Stimulated activated naive CD8-positive, alpha-beta T cell treated with anti-CD3 and anti-CD28 coated beads, Interleukin-15, Interleukin-2, amounts not matched to agents 100 U/mL and 50 U/mL, for 24 hours (primary cell): ENCODE measurements around the gene DUSP10.

ENCODE experiments used
- ATAC-seq: fragments of 150-1000 bp; cut with Tn5 transposase; one replicate; pipeline ENCODE4 v1.10.0; 2021
- DNase-seq: peaks from one replicate; pipeline ENCODE4 v3.0.0; 2021

The DUSP10 gene

DNA sequence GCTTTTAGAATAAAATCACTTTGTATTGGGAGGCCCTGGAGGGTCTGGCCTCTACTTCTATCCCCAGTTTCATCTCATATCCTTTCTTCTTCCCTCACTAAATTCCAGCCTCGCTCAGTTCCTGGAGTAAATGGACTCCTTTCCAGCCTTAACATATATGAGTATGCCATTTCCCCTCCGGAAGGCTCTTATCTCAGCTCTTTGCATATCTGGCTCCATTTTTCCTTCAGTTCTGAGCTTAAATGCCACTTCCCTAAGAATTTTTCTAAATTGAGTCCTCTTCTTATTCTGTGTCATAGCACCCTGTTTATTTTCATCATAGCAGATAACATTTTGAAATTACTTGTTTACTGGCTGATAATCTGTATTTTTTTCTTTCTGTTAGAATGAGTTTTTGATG is 20.2 kb upstream of the DUSP10 start:
- no peak for DNase-seq
- ATAC-seq = no peak

DNA sequence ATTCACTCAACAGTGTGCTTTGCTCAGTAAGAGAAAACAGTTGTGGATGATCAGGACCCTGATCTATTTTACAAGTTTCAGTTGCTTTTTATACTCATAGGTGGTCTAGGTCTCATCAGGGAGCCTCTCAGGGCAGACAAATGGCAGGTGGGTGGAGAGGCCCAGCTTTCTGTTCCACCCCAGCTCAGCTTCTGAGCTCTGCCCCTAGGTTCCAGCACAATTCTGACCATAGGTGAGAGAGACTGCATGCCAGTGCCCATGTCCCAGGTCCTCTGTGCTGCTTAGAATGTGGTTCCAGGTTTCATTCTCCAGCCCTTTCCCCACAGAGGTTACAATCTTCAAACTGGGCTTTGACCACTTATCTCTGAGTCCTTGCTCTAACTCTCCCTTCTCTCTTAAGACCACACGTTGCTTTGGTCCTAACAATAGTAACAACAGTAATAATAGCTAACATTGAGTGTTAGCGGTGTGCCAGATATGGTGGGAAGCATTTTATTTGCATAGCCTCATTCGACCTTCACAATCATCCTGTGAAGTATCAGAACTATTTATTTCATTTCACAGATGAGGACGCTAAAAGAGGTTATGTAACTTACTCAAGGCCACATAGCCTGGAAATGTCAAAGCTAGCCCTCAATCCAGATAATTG is 19.6 kb upstream of the DUSP10 start:
- no peak for DNase-seq
- peak; percentile 58 for ATAC-seq

- no peak for ATAC-seq
These were observed 19.0 kb upstream of the DUSP10 start for GRCh38 chr1:221760911-221761310.

DNA sequence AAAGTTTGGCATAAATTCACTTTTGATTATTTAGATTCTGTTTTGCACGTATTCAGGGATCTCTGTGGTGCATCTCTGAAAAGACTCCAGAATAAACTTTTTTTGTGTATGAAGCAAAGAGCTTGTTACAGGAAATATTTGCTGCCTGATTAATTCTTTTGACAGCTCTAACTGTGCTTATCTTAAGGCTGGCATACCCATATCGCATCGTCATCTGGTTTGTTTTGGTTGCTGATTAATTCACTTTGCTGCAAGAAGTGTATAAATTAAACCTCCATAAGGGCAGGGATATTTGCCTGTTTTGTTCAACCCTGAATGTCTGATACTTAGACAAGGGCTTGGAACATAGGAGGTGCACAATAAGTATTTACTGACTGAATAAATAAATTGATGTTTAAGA is 17.5 kb upstream of the DUSP10 start:
- DNase-seq = no peak
- ATAC-seq = no peak

More at GRCh38 chr1:221760911-221761310, 19.0 kb upstream of the DUSP10 start:
- no peak for DNase-seq

- DNase-seq (no peak), ATAC-seq (no peak)
These were observed 16.6 kb upstream of the DUSP10 start for GRCh38 chr1:221758455-221758854.

- no peak for ATAC-seq
These were observed 15.1 kb upstream of the DUSP10 start for GRCh38 chr1:221756830-221757551.

GRCh38 chr1:221753828-221754188 is 11.9 kb upstream of the DUSP10 start:
- ATAC-seq (no peak), DNase-seq (no peak)

More at GRCh38 chr1:221756830-221757551, 15.1 kb upstream of the DUSP10 start:
- no peak for DNase-seq

GRCh38 chr1:221751226-221751887 is 9.5 kb upstream of the DUSP10 start:
- ATAC-seq (no peak), DNase-seq (no peak)

DNA sequence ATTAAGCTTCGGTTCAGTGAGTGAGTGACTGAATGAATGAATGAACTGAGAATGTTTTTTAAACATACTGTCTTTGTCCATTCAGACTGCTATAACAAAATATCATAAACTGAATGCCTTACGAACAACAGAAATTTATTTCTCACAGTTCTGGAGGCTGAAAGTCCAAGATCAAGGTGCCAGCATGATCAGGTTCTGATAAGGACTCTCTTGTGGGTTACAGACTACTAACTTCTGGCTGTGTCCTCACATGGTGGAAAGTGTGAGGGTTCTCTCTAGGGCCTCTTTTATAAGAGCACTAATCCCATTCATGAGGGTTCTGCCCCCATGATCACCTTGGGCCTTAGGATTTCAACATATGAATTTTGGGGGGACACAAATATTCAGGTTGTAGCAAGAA is 7.1 kb upstream of the DUSP10 start:
- no peak for DNase-seq
- ATAC-seq = no peak

GRCh38 chr1:221747839-221748238 is 6.0 kb upstream of the DUSP10 start:
- DNase-seq = no peak
- ATAC-seq = no peak

DNA sequence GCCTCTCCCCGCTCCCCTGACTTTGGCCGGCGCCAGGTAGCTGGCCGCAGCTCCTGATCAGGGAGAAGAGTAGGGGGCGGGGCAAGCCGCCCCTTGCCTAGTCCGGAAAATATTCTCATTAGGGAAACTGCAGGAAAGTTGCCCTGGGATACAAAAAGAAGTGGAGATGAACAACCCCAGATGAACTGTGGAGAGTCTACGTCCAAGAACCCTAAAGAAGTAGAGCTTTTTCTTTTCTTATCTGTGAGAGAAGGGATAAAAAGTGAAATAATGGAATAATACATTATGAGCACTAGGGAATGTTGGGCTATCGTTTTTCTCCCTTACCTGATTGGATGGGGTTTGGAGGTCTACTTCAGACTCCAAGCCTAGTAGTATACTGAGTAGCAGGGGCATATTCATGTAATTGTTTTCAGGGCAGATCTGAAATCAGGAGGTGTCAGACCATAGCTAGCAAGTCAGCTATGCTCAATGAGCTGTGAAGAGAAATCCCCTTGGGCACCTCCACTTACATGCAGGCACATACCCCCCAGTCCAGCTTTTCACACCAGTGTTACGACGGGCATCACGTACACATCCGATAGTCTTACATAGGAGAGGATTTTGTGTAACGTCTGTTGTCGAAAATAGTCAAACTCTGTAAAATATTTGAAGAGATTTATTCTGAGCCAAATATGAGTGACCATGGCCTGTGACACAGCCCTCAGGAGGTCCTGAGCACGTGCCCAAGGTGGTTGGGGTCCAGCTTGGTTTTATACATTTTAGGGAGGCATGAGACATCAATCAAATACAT is 1.7 kb upstream of the DUSP10 start:
- ATAC-seq = no peak

DNA sequence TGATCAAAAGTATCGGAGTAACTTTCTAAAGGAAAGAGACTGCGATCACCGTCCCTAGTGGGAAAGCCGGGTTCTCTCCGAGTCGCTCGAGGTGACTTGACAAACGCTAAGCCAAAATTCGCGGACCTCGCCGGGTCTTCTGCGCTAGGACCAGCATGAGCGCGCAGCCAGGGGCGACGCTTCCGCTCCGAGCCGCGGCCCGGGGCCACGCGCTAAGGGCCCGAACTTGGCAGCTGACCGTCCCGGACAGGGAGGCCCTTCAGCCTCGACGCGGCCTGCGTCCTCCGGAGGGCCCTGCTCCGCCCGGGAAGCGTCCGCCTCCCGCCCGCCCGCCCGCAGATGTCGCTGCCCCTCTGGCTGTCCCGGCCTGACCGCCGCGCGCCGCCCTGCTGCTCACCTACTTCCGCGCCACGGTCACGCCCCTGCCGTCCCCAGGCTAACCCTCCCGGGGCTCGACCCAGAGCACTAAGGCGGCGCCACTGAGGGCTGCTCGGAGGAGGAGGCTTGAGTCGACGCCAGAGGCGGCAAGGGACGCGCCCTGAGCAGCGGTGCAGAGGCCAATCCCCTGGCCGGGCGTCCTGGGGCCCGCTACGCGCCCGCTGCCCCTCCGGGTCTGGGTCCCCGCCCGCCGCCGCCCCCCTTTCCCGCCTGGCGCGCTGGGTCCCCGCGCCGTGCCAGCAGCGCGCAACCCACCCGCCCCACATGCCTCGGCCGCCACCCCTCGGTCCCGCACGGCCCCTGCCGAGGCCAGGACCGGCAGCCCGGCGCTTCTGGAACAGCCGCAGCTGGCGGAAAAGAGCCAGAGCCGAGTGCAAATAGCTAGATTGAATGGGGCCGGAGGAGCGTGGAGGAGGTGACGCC is 896 bp upstream of the DUSP10 start:
- peak; percentile 88 for DNase-seq

More for the DNA sequence above, 1.7 kb upstream of the DUSP10 start:
- peak; percentile 18 for DNase-seq

DNA sequence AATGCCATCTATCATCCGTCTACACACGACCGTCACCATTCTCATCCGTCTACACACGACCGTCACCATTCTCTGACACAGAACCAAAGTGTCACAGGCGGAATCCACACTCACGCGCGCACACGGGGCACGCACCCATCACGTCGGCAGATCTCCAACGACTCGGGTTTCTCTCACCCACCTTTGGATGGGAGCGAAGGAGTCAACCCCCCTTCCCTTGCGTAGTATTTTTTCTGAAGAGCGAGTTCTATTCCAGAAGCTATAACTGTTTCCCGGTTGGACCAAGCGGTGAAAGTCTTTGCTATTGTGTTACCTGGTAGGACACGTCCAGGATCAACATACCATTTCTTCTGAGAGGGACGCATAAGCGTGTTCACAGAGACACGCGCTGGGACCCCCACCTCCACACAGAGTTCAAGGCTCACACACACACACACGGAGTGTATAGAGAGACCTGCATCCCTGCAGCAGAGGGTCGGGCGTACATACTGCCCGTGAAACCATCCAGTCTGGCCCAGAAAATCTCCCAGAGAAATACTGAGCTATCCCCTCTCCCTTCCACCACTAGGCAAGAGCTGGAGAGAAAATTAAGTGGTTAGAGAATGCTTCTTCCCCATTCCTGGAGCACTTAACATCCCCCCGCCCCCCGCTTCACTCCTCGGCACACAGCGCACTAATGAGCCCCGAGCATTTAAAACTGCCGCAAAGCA is 741 bp downstream of the DUSP10 start:
- no peak for ATAC-seq
- DNase-seq = peak; percentile 32

More for the DNA sequence above, 896 bp upstream of the DUSP10 start:
- peak; percentile 71 for ATAC-seq

DNA sequence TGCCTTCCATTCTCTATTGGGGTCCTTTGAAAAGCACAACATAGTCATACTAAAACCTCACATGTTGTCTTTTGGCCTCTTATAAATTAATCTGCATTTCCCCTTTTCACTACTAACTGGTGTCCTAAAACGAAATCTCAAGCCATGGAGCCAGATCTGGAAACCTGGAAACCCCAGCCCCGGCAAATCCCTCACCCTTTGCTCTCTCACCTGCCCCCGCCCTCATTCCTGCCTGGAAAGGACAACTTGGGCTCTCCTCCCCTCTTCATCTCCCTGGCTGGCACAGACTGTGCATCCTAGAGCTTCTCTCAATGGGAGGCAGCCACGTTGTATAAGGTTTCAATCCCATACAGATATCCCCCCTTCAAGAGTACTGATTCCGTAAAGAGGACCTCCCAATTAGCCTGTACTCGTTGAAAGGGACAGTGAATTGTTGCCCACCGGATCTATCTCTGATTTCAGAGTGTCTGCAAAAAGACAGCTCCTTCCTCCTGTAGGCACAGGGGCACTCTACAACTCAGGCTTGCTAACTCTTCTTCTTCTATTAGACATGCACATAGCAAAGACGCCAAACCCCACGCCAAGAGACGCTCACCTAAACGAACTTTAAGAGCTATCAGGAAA is 1.4 kb downstream of the DUSP10 start:
- ATAC-seq (no peak), DNase-seq (no peak)

DNA sequence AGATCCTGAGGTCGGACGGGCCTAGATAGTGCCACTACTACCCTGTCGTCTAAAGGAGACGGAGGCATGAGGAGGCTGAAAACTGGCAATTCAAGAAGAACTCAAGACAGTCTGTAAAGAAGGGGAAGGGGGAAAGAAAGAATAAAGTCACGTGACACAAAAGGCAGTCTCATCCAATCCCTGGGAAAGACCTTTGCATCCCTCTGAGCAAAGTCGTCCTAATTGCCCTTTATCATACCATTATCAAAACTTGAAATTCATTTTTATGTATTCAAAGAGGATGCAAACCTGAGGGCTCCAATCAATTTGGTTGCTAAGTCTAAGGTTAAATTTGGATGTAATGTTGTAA is 2.2 kb downstream of the DUSP10 start:
- ATAC-seq = no peak
- no peak for DNase-seq

GRCh38 chr1:221739018-221739676 is 2.7 kb downstream of the DUSP10 start:
- ATAC-seq = no peak
- no peak for DNase-seq

- DNase-seq = no peak
- no peak for ATAC-seq
These were observed 5.2 kb downstream of the DUSP10 start for GRCh38 chr1:221736714-221737113.

DNA sequence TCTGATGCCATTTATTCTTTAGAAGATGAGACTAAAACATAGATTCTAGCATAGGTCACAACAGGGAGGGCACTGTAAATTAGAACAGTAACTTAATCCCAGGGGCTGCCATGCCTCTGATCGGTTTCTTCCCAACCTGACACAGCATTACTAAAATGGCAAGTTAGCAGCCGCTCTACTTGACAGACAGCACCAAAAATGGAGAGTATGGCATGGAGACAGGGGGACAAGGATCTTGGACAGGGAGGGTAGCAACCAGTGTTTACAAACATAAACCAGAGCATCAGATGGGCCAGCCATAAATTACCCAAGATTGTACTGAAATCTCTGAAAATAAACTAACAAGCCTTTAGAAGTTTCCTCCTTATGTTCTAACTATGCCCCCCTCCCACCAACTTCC is 5.9 kb downstream of the DUSP10 start:
- no peak for ATAC-seq
- no peak for DNase-seq

- no peak for DNase-seq
- ATAC-seq = no peak
These were observed 7.7 kb downstream of the DUSP10 start for GRCh38 chr1:221734187-221734586.

GRCh38 chr1:221732052-221732451 is 9.8 kb downstream of the DUSP10 start:
- ATAC-seq = no peak
- DNase-seq = no peak
